Lower lobe of right lung (tissue), 2 donors: ENCODE measurements around the gene SLCO4A1. TPM values are rescaled to one million over a fixed set of nuclear protein-coding genes. Genes with fewer than 3 reads are reported as not detected.

ENCODE experiments used
- ATAC-seq, 2 donors: fragments of 200-7000 bp; cut with Tn5 transposase; one replicate each; pipeline ENCODE4 v1.9.1; 2020 to 2022; ENCODE audit warnings: mild to moderate bottlenecking in 2 of 2, moderate library complexity in 2 of 2
- DNase-seq: peaks from one replicate; pipeline ENCODE4 v3.0.0-alpha.2; 2020
- H3K27ac ChIP-seq: fragments of 200-600 bp; one replicate; pipeline ENCODE4 v1.8.0; 2022
- H3K27me3 ChIP-seq: fragments of 200-600 bp; one replicate; pipeline ENCODE4 v1.8.0; 2022; ENCODE audit warnings: low read depth
- H3K36me3 ChIP-seq: fragments of 200-600 bp; one replicate; pipeline ENCODE4 v1.8.0; 2022; ENCODE audit warnings: mild to moderate bottlenecking
- H3K4me1 ChIP-seq: fragments of 200-600 bp; one replicate; pipeline ENCODE4 v1.8.0; 2022
- H3K4me3 ChIP-seq: fragments of 200-600 bp; one replicate; pipeline ENCODE4 v1.8.0; 2022; ENCODE audit warnings: mild to moderate bottlenecking
- H3K9me3 ChIP-seq: fragments of 200-600 bp; one replicate; pipeline ENCODE4 v1.8.0; 2022
- intact Hi-C: fragments of 100-400 bp; cut with DNase I; formaldehyde crosslinking; loops from one replicate; pipeline ENCODE4 v1.11.0; 2022
- total RNA-seq: library from RNA; stranded (reverse); fragmentation: NEBNext Ultra II Directional; extraction: Animal tissue kit (Norgen Biotek cat#: 25700); gene quantifications from one replicate; pipeline ENCODE4 v1.2.1, GENCODE V29; 2021
- TF ChIP-seq, protein P1 (sequence below): fragments of 200-600 bp; IDR thresholded peaks from one replicate; pipeline ENCODE4 v1.8.0; 2022; ENCODE audit warnings: antibody characterized with exemption, mild to moderate bottlenecking
- donor health status: DM: no; HTN: yes; CAD: no; lungs with severe emphysema.

Gene SLCO4A1
- total RNA-seq, 1 donor from 2014 or later: 72.4 TPM

DNA sequence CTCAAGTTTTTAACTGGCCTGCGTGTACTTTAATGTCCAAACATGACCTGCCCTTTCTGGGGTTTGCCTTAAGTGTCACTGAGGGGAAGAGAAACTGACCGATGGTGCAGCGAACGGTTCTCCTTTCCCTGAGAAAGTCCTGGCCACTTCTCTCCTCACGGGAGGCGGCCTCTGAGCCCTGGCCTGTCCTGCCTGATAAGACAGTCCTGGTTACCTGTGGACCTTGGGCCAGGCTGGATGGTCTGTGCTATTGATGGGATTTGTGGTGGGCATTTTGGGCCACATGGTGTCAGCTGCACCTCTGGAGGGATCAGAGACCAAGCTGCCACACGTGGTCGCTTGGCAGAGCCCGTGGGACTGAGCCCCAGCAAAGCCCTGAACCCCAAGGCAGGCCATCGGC is 54.7 kb downstream of the SLCO4A1 start:
- no peak overlapping the region for H3K27ac ChIP-seq
- peaks cover 30% of the 10 kb centered on the region for H3K27me3 ChIP-seq
- ATAC-seq (no peak), DNase-seq (no peak)
- H3K4me3 ChIP-seq: no peak overlapping the region
- no peaks in the 10 kb centered on the region for H3K36me3 ChIP-seq
- no peaks in the 10 kb centered on the region for H3K4me1 ChIP-seq
- TF ChIP-seq, protein P1, sequence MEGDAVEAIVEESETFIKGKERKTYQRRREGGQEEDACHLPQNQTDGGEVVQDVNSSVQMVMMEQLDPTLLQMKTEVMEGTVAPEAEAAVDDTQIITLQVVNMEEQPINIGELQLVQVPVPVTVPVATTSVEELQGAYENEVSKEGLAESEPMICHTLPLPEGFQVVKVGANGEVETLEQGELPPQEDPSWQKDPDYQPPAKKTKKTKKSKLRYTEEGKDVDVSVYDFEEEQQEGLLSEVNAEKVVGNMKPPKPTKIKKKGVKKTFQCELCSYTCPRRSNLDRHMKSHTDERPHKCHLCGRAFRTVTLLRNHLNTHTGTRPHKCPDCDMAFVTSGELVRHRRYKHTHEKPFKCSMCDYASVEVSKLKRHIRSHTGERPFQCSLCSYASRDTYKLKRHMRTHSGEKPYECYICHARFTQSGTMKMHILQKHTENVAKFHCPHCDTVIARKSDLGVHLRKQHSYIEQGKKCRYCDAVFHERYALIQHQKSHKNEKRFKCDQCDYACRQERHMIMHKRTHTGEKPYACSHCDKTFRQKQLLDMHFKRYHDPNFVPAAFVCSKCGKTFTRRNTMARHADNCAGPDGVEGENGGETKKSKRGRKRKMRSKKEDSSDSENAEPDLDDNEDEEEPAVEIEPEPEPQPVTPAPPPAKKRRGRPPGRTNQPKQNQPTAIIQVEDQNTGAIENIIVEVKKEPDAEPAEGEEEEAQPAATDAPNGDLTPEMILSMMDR: no peak
- H3K9me3 ChIP-seq: no peaks in the 10 kb centered on the region
- intact Hi-C loops: no loop called here

DNA sequence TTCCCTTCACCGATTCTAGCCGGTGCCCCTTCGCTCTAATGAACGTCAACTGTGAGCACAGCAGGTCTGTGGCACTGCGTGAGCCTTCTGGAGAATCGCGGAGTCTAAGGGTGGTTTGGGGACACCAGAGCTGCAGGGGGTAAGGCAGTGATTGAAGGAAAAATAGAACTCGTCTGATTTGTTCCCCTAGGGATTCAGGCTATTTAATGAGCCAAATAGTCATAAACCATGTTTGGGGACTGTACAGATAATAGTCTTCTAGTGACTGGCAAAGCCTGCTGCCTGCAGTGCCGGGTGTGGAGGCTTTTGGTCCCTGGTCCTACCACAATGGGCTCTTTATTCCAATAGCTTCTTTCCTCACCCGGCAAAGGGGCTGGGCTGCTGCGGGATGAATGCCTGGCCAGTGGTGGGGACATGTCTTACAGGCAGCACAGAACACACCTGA is 55.2 kb downstream of the SLCO4A1 start:
- TF ChIP-seq, protein P1: no peak
- Histone ChIP-seq H3K9me3 (no peaks in the 10 kb centered on the region), H3K27ac (no peak overlapping the region), H3K36me3 (no peaks in the 10 kb centered on the region), H3K4me1 (no peaks in the 10 kb centered on the region), H3K27me3 (peaks cover 29% of the 10 kb centered on the region), H3K4me3 (no peak overlapping the region)
- intact Hi-C loops: no loop called here
- no peak for DNase-seq
- no peak for ATAC-seq

DNA sequence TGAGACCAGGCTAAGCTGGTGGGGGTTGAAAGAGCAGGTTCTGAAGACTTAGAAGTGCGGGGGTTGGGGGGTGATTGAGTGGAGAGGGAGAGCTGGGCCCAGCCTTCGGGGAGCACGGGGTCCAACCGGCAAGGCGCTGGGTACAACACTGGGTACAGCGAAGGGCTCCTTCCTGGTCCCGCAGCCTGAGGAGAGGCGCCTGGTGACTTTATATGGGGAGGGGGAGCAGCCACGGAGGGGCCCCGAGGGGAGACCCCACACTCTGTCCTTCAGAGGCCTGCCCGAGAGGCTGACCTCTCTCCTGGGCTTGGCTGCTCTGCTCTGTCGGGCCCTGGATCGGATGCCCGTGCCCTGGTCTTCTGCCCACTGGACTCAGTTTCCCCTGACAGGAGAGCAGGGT is 55.9 kb downstream of the SLCO4A1 start:
- Histone ChIP-seq H3K4me3 (no peak overlapping the region), H3K36me3 (no peaks in the 10 kb centered on the region), H3K4me1 (peaks cover 4% of the 10 kb centered on the region), H3K27ac (no peak overlapping the region), H3K27me3 (peaks cover 22% of the 10 kb centered on the region), H3K9me3 (no peaks in the 10 kb centered on the region)
- DNase-seq (no peak), ATAC-seq (no peak)
- intact Hi-C loops: no loop called here
- TF ChIP-seq, protein P1: no peak

DNA sequence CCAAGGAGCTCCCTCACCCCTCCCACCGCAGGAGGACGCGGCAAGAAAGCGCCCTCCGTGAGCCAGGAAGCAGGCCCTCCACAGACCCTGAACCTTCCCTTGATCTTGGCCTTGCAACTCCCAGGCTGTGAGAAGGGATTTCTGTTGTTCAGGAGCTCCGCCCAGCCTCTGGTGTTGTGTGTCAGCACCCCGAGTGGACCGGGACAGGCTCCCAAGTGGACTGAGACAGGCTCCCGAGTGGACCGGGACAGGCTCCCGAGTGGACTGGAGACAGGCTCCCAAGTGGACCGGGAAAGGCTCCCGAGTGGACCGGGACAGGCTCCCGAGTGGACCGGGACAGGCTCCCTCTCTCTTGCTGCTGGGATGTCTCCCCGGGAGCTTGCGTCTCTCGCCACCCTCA is 57.0 kb downstream of the SLCO4A1 start:
- Histone ChIP-seq H3K9me3 (no peaks in the 10 kb centered on the region), H3K27ac (no peak overlapping the region), H3K36me3 (no peaks in the 10 kb centered on the region), H3K27me3 (peaks cover 21% of the 10 kb centered on the region), H3K4me3 (no peak overlapping the region), H3K4me1 (peaks cover 14% of the 10 kb centered on the region)
- TF ChIP-seq, protein P1: no peak
- intact Hi-C loops: no loop called here
- DNase-seq: no peak
- ATAC-seq: no peak

DNA sequence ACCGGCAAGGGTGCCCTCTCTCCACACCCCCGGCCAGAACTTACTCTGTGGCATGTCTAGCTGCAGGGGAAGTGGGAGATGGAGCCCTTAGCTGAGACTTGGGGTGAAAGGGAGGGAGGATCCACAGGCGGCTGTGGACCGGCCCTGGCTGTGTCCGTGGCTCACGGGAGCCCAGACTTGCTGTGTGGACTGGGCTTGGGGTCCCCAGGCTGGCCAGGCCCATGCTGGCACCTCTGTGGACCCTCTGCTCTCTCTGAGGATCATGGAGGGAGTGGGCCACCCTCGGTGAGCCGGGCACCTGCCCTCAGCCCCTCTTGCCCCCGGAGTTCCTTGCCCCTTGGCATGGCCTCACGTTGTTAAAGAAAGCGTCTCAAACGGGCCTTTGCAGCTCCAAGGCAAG is 57.4 kb downstream of the SLCO4A1 start:
- no peaks in the 10 kb centered on the region for H3K36me3 ChIP-seq
- no peak overlapping the region for H3K27ac ChIP-seq
- H3K9me3 ChIP-seq: no peaks in the 10 kb centered on the region
- H3K27me3 ChIP-seq: peaks cover 22% of the 10 kb centered on the region
- ATAC-seq (no peak), DNase-seq (no peak)
- peaks cover 18% of the 10 kb centered on the region for H3K4me1 ChIP-seq
- intact Hi-C loops: no loop called here
- TF ChIP-seq, protein P1: no peak
- H3K4me3 ChIP-seq: no peak overlapping the region
